Breast epithelium (tissue), 3 donors: Measurements from ENCODE around the gene F13A1.

ENCODE experiments used
- CTCF ChIP-seq, 3 donors: fragments of 450-650 bp; IDR thresholded peaks; one replicate each; pipeline ENCODE4 v1.5.1; 2016 to 2017; ENCODE audit warnings: antibody characterized with exemption in 3 of 3, mild to moderate bottlenecking in 3 of 3, moderate library complexity in 3 of 3
- POLR2A ChIP-seq: fragments of 450-650 bp; IDR thresholded peaks from one replicate; pipeline ENCODE4 v1.6.1; 2016; ENCODE audit warnings: antibody characterized with exemption, mild to moderate bottlenecking, moderate library complexity
- POLR2AphosphoS5 ChIP-seq, 3 donors: sonication (generic); formaldehyde crosslinking; IDR thresholded peaks; one replicate each; pipeline ENCODE4 v1.6.1; 2017; ENCODE audit warnings: antibody characterized with exemption in 3 of 3

GRCh38 chr6:6196762-6197161 lies 123.7 kb downstream of the F13A1 start:
- TF ChIP-seq POLR2A (no peak), CTCF (IDR thresholded peaks at IDR 0.05) (no peak), POLR2AphosphoS5 (IDR thresholded peaks at IDR 0.05) (no peak)
